SK-N-SH (cell line): ENCODE measurements around the gene SRRM2.

Experiments
- EZH2phosphoT487 ChIP-seq: fragments of 200-600 bp; sonication (generic); IDR thresholded peaks from 2 replicates; pipeline ENCODE4 v1.6.1; 2017; ENCODE audit warnings: low read depth, mixed run types, mild to moderate bottlenecking, antibody characterized with exemption, moderate library complexity, borderline replicate concordance
- GABPA ChIP-seq: IDR thresholded peaks from 2 replicates; pipeline ENCODE4 v1.4.0; 2012; ENCODE audit warnings: low read depth, mild to moderate bottlenecking
- NRF1 ChIP-seq: IDR thresholded peaks from 2 replicates; pipeline ENCODE4 v1.6.1; 2012; ENCODE audit warnings: low read depth, mild to moderate bottlenecking, low read length
- RAD21 ChIP-seq: IDR thresholded peaks from 2 replicates; pipeline ENCODE4 v1.6.1; 2012; ENCODE audit warnings: mild to moderate bottlenecking, low read length
- TF ChIP-seq, protein P1 (sequence below): fragments of 200-600 bp; sonication (generic); IDR thresholded peaks from 2 replicates; pipeline ENCODE4 v1.6.1; 2017; ENCODE audit warnings: antibody characterized with exemption, mild to moderate bottlenecking, moderate library complexity

DNA sequence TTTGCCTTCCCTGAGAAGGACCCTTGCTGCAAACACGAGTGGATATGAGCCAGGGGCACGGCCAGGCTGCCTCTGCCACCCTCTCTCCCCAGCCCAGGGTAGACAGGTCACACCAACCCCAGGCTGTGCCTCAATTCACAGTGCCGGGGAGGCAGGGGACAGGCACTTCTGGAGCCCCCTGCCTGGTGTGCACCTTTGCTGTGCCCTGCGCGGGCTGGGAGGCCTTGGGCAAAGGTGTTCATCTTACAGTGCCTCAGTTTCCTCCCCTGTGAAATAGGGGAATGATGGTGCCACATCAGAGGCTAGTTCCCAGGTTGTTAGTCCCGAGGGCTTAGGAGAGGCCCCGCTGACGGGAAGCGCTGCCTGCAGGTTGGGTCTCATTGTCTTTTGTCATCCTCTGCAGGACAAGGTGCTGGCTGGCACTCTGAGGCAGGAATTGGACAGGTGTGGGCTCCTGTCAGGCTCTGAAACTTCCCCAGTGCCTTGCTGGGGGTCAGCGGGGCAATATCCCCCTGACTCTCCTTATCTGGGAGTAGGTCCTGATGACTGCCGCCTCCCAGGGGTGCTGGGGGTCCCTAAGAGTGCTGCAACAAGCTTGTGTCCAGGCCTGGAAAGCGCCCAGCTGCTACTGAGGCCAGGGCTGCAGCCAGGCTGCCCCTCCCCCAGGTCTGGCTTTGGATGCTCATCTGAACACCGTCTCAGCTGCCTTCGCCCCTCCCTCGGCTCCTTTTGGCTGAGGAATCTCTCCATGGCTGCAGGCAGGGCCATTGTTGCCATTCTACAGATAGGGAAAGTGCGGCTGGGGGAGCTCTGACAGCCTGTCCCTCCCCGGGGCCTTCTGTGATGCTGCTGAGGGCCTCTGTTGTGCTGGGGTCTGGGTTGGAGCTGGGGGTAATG is 67.7 kb downstream of the SRRM2 start:
- TF ChIP-seq GABPA (no peak), NRF1 (no peak), RAD21 (no peak), EZH2phosphoT487 (no peak)
- TF ChIP-seq, protein P1, sequence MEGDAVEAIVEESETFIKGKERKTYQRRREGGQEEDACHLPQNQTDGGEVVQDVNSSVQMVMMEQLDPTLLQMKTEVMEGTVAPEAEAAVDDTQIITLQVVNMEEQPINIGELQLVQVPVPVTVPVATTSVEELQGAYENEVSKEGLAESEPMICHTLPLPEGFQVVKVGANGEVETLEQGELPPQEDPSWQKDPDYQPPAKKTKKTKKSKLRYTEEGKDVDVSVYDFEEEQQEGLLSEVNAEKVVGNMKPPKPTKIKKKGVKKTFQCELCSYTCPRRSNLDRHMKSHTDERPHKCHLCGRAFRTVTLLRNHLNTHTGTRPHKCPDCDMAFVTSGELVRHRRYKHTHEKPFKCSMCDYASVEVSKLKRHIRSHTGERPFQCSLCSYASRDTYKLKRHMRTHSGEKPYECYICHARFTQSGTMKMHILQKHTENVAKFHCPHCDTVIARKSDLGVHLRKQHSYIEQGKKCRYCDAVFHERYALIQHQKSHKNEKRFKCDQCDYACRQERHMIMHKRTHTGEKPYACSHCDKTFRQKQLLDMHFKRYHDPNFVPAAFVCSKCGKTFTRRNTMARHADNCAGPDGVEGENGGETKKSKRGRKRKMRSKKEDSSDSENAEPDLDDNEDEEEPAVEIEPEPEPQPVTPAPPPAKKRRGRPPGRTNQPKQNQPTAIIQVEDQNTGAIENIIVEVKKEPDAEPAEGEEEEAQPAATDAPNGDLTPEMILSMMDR = no peak
